Measurements from ENCODE around the gene SDHC.

Gene SDHC

DNA sequence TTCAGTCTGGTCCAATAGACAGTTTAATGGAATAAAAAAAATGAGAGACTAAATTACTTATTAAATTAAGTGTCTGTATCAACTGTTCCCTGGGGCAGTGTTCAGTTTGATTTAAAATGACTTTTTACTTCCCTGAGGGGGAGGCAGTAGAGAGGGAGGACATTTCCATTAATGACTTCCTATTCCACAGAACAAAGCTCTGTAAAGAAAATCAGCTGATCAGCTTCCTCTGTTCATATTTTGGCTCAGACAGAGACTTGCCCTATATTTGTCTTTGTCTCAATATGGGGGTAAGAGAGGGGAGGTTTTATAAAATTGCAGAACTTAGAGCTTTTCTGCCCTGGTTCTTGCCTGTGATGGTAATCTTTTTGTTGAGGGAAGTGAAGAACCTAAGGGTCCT is 45.1 kb downstream of the SDHC start:
- H3K36me3 ChIP-seq (ENCODE audit: insufficient read depth, low read length) = peaks cover 7% of the 10 kb centered on the region; the same call in 1 of the 2 replicates
- peak overlapping the region; percentile 57 for H3K4me2 ChIP-seq (ENCODE audit: low read depth, low read length, poor library complexity, severe bottlenecking)
- TF ChIP-seq EZH2phosphoT487 (IDR thresholded peaks at IDR 0.05; ENCODE audit: borderline replicate concordance) = no peak
- TF ChIP-seq, protein P1, sequence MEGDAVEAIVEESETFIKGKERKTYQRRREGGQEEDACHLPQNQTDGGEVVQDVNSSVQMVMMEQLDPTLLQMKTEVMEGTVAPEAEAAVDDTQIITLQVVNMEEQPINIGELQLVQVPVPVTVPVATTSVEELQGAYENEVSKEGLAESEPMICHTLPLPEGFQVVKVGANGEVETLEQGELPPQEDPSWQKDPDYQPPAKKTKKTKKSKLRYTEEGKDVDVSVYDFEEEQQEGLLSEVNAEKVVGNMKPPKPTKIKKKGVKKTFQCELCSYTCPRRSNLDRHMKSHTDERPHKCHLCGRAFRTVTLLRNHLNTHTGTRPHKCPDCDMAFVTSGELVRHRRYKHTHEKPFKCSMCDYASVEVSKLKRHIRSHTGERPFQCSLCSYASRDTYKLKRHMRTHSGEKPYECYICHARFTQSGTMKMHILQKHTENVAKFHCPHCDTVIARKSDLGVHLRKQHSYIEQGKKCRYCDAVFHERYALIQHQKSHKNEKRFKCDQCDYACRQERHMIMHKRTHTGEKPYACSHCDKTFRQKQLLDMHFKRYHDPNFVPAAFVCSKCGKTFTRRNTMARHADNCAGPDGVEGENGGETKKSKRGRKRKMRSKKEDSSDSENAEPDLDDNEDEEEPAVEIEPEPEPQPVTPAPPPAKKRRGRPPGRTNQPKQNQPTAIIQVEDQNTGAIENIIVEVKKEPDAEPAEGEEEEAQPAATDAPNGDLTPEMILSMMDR (conservative IDR thresholded peaks at IDR 0.05; ENCODE audit: low read length) = no peak
- no peaks in the 10 kb centered on the region for H3K27me3 ChIP-seq (ENCODE audit: insufficient read depth, low read length, poor library complexity, severe bottlenecking)
- peak overlapping the region; percentile 57 for H2AFZ ChIP-seq (ENCODE audit: low read length)
- no peaks in the 10 kb centered on the region for H3F3A ChIP-seq (ENCODE audit: low read depth)
- no peaks in the 10 kb centered on the region for H3K9me2 ChIP-seq (replicated peaks; ENCODE audit: low read depth, low read length)
- peak overlapping the region; percentile 54 for H3K9ac ChIP-seq (ENCODE audit: low read depth, low read length, poor library complexity, severe bottlenecking)
- peaks cover 11% of the 10 kb centered on the region for H3K4me1 ChIP-seq (ENCODE audit: insufficient read depth, low read length, poor library complexity, severe bottlenecking)
- H3K4me3 ChIP-seq (ENCODE audit: low read length, poor library complexity, severe bottlenecking) = peak overlapping the region; percentile 45
- H3K79me2 ChIP-seq (ENCODE audit: insufficient read depth, low read length) = no peaks in the 10 kb centered on the region
- H3K9me3 ChIP-seq (ENCODE audit: insufficient read depth, low read depth, low read length) = no peaks in the 10 kb centered on the region
- H4K20me1 ChIP-seq (ENCODE audit: insufficient read depth, low read length, poor library complexity, severe bottlenecking) = no peaks in the 10 kb centered on the region

DNA sequence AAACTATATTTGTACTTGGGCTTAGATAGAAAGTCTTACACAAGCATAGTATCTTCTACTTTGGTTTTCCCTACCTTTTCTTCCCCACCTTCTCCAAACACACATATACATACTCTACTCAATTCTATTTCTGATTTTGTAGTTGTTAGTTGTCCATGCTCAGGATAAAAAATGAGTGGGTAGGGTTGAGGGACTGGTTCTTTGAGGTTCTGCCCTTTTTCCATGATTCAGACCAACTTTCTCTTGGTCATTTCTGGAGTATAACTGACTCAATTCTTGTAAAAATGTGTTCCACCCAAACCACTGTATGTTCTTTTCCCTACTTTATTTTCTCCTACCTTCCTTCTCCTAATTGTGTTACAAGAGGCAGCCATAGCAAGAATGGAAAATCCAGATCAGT is 50.2 kb downstream of the SDHC start:
- peaks cover 19% of the 10 kb centered on the region; the same call in 1 of the 2 replicates for H3K36me3 ChIP-seq (ENCODE audit: insufficient read depth, low read length)
- TF ChIP-seq, protein P1 (conservative IDR thresholded peaks at IDR 0.05; ENCODE audit: low read length) = no peak
- TF ChIP-seq EZH2phosphoT487 (IDR thresholded peaks at IDR 0.05; ENCODE audit: borderline replicate concordance) = no peak

DNA sequence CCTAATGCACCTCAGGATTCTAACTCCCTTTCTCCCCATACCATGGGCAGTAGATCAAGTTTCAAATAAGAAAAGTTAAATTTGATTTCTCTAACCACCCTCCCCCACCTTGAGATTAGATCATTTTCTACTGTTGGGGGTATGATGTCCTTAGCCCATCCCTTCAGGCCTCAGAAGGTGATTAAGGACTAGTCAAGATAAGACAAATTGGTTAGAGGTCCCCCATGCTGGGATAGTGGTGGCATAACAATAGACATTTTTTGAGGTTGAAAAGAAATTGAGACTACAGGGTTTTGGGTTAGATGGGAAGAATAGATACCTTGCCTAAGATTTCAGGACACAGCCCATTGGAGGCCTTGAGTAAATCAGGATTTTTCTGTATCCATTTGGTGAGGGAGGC is 51.0 kb downstream of the SDHC start:
- no peak overlapping the region for H2AFZ ChIP-seq (ENCODE audit: low read length)

More for the DNA sequence above, 50.2 kb downstream of the SDHC start:
- Histone ChIP-seq H3K4me1 (ENCODE audit: insufficient read depth, low read length, poor library complexity, severe bottlenecking) (peaks cover 6% of the 10 kb centered on the region), H3K9me3 (ENCODE audit: insufficient read depth, low read depth, low read length) (no peaks in the 10 kb centered on the region), H4K20me1 (ENCODE audit: insufficient read depth, low read length, poor library complexity, severe bottlenecking) (no peaks in the 10 kb centered on the region), H3K27me3 (ENCODE audit: insufficient read depth, low read length, poor library complexity, severe bottlenecking) (no peaks in the 10 kb centered on the region), H3K4me2 (ENCODE audit: low read depth, low read length, poor library complexity, severe bottlenecking) (no peak overlapping the region), H3K9ac (ENCODE audit: low read depth, low read length, poor library complexity, severe bottlenecking) (no peak overlapping the region), H2AFZ (ENCODE audit: low read length) (no peak overlapping the region), H3K79me2 (ENCODE audit: insufficient read depth, low read length) (no peaks in the 10 kb centered on the region), H3K9me2 (replicated peaks; ENCODE audit: low read depth, low read length) (no peaks in the 10 kb centered on the region), H3K4me3 (ENCODE audit: low read length, poor library complexity, severe bottlenecking) (no peak overlapping the region), H3F3A (ENCODE audit: low read depth) (no peaks in the 10 kb centered on the region)

More for the DNA sequence above, 51.0 kb downstream of the SDHC start:
- no peak for TF ChIP-seq EZH2phosphoT487 (IDR thresholded peaks at IDR 0.05; ENCODE audit: borderline replicate concordance)
- TF ChIP-seq, protein P1 (conservative IDR thresholded peaks at IDR 0.05; ENCODE audit: low read length) = no peak
- H3K27me3 ChIP-seq (ENCODE audit: insufficient read depth, low read length, poor library complexity, severe bottlenecking) = no peaks in the 10 kb centered on the region
- H4K20me1 ChIP-seq (ENCODE audit: insufficient read depth, low read length, poor library complexity, severe bottlenecking) = no peaks in the 10 kb centered on the region
- no peak overlapping the region for H3K4me3 ChIP-seq (ENCODE audit: low read length, poor library complexity, severe bottlenecking)
- no peak overlapping the region for H3K4me2 ChIP-seq (ENCODE audit: low read depth, low read length, poor library complexity, severe bottlenecking)
- no peaks in the 10 kb centered on the region for H3K9me2 ChIP-seq (replicated peaks; ENCODE audit: low read depth, low read length)
- H3K4me1 ChIP-seq (ENCODE audit: insufficient read depth, low read length, poor library complexity, severe bottlenecking) = no peaks in the 10 kb centered on the region
- H3K36me3 ChIP-seq (ENCODE audit: insufficient read depth, low read length) = peaks cover 19% of the 10 kb centered on the region; the same call in 1 of the 2 replicates
- no peaks in the 10 kb centered on the region for H3K79me2 ChIP-seq (ENCODE audit: insufficient read depth, low read length)
- H3K9ac ChIP-seq (ENCODE audit: low read depth, low read length, poor library complexity, severe bottlenecking) = no peak overlapping the region
- no peaks in the 10 kb centered on the region for H3F3A ChIP-seq (ENCODE audit: low read depth)
- H3K9me3 ChIP-seq (ENCODE audit: insufficient read depth, low read depth, low read length) = no peaks in the 10 kb centered on the region
